ENCODE data around the gene DELE1.

DELE1 gene

DNA sequence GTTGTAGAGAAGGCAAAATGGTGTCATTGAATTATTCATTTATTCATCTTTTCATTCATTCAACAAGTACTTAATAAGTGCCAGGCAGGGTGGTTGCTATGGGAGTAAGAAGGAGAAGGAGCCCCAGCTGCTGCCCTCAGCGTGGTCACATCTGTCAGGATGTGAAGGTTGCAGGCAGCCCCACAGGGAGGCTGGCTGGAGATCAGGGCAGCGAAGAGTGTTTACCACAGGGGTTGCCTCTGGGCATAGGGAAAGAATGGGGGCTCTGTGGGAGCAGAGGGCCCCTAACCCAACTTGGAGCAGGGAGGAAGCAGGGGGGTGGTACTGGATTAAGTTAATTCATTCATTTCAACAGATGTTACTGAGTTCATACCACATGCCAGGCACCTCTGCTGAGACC, 28.3 kb downstream of the DELE1 start:
- in situ Hi-C loops (cut with MboI; ENCODE audit: low sequenced_read_pairs): loop anchor here (10.0 kb wide), 1 partner anchor 257 kb away; no protein-coding TSS in a partner anchor

DNA sequence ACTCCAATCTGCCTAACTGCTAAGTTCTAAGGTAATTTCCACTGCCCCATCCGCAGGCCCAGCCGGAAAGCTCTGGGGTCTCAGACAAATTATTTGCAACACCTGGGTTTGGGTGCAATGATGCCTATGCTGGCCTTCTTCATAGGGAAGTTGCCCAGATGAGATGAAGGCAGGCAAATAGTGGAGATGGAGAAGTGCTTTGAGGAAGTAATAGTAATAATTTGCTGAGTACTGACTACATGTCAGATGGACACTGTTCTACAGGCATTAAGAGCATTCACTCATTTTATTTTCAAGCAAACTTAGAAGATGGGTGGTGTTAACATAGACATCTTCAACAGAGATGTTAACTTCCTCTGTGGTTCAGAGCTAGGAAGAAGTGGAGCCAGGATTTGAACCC, 30.5 kb downstream of the DELE1 start:
- in situ Hi-C loops (cut with MboI; ENCODE audit: low sequenced_read_pairs): loop anchor here (10.0 kb wide), 1 partner anchor 259 kb away; no protein-coding TSS in a partner anchor

DNA sequence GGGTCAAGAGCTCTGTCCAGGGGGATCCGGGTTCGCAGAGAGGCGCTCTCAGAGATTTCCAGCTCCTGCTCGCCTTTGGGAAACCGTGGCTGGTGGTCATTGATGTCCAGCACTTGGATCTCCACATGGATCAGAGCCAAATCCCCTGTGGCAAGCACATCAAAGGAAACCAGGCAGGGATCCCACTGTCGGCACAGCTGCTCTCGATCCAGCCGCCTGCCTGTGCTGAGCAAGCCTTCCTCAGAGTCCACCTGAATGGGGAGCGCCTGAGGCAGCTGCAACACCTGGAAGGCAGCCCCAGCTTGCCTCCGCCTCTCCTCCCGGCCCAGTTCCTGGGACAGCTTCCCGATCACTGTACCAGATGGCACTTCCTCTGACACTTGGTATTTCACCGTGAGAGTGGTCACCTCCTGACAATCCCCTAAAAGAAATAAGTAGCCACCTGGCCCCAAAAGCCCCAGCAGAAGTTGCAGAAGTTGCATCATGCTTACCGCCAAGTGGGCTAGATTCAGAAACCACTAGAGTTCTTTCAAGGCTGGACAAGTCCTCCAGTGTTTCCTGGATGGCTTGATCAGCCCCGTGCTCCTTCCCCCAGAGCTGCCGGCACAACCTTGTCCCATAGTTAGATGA, 33.8 kb downstream of the DELE1 start:
- in situ Hi-C loops (cut with MboI; ENCODE audit: low sequenced_read_pairs): loop anchor here (10.0 kb wide), 1 partner anchor 263 kb away; no protein-coding TSS in a partner anchor

DNA sequence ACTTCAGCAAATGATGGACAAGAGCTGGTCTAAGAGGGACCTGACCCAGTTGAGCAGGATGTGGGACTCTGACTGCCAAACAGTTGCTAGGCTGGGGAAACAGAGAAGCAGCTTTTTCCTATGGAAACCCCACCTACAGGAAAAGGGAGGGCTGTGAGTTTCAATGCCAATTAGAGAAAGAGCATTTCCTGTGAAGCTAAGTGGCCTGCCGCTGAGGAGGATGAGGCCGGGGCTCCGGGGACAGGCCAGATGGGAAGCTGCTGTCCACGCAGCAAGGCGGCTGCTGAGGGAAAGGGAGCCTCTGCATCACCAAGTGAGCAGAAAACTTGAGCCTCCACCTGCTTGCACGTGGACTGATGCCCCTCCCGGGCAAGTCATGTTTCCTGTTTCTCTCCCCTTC, 34.4 kb downstream of the DELE1 start, which contains the start of gene PCDH12:
Gene PCDH12, minus strand, starts transcription at position 90 of the 400 bp plus-strand sequence. CDS start 351 bp downstream, outside the sequence.
- in situ Hi-C loops (cut with MboI; ENCODE audit: low sequenced_read_pairs): loop anchor here (10.0 kb wide), 1 partner anchor 263 kb away; no protein-coding TSS in a partner anchor

DNA sequence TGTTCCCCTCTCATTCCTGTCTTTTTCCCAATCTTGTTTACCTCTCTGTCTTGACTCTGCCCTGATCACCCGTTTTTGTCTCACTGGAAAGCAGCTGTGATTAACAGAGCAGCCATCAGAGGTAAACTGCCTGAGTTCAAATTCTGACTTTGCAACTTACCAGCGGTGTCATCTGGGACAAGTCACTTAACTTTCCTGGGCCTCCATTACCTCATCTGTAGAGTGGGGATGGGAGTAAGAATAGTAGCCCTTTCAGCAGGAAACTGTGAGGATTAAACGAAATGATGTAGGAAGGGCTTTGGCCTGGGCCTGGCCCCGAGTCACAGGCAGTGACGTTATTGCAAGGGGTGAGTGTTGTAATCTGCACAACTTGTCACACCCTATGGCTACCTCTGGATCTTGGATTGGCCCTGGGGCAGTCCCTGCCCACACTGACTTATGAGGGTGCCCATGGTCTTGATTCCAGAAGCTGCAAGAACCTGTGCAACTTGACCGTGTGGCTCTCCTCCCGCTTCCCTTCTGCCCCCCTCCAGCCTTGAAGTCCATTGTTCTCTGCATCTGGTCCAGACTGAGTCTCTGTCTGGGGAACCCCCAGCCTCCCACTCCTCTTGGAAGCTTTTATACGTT, 35.0 kb downstream of the DELE1 start:
- in situ Hi-C loops (cut with MboI; ENCODE audit: low sequenced_read_pairs): loop anchor here (10.0 kb wide), 1 partner anchor 264 kb away; no protein-coding TSS in a partner anchor

DNA sequence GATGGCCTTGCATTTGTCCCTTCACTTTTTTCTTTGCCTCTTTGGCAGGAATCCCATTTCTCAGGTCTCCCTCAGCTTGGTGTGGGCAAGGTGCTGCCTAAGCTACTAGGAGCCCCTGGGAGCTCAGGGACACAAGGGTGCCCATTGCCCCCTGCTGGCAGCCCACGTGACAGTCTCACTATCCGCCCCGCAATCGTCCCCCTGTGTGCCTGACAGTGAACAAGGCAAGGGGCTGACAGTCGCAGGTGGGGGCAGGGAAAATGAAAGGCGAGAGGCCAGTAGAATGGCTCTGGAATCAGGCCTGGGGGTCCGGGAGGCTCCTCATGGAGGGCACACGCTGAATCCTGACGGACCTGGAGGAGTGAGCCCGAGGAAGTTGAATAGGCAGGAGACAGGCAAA, 36.3 kb downstream of the DELE1 start:
- in situ Hi-C loops (cut with MboI; ENCODE audit: low sequenced_read_pairs): no loop called here

DNA sequence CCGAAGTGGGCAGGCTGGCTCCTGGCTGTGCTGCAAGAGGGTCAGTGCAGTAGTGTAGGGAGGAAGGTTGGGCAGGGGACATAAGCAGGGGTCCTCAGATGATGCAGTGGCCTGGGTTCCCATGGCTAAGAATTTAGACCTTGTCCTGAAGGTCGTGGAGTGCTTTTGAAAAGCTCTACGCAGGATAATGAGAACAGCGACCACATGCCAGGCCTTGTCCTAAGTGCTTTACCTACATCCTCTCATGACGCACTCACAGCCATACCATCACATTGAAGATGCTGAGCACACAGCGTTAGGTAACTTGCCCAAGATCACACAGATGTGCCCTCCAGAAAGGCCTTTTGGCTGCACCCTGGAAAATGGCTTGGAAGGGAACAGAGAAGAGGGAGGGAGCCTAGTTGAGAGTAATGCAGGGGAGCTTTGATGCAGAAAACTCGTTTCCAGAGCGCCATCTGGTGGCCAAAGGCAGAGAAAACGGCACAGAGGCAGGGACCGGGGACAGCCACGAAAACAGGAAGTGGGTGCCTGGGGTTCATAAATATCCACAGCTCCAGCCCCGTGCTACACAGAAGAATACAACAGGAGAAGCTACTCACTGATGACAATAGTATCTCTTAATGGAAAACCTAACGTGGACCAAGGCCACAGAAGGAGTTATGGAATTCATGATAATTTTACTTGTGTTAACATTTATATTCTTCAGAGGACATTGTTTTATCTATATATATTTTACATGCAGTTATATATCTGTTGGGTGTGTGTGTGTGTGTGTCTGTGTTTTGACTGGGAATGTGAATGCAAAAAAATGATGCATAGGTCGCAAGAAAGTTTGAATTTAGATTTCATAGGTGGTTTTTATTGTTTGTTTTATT, 37.0 kb downstream of the DELE1 start:
- in situ Hi-C loops (cut with MboI; ENCODE audit: low sequenced_read_pairs): no loop called here

DNA sequence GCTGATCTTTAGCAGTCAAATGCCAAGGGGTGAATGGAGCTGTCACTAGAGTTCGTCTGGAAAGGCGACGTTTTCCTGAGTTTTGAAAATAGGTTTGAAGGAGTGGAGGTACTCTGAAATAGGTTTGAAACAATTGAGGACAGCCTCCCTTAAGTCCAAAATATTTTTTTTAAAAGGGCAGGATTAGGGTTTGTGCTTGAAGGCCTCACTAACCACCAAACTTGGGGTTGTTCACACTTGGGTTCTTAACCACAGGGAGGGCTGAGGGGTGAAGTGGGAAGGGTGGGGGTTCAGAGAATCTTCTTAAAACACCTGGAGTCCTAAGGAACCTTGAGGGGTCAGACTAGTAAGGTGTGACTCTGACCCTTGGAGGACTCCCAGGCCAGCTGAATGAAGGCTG, 37.8 kb downstream of the DELE1 start:
- in situ Hi-C loops (cut with MboI; ENCODE audit: low sequenced_read_pairs): no loop called here

DNA sequence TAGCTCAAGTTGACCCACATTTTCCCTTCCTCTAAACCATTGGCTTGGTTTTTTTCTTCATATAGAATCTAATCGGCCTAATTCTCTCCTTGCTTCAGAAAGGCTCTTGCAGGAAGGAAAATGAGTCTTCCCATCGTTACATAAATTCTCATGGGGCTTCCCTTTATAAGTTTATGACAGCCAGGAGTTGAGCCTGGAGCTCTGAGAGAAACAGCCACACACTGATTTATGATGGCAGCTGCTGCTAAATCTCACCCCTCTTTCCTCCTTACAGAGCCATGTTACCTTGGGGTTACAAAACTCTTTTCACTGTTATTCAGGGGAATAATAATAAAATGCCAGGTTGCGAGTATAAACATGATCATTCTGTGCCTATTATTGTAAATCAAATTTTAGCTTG, 40.0 kb downstream of the DELE1 start:
- in situ Hi-C loops (cut with MboI; ENCODE audit: low sequenced_read_pairs): no loop called here

DNA sequence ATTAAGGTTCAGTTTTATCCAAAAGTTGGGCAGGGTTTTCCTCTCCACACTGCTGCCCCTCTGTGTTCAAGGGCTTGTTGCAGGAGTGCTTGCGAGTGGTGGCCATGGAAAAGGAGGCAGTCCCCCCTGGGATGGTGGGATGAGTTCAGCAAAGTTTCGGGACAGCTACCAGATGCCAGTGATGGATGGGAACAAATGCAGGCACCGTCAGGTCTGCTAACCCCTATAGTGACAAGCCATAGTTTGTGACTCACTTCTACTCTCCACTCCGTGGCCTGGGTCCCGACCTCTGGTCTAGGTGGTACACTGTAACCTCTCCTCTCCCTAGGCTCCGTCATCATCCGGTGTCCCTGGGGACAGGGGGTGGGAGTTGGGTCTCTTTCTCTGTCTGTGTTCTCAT, 41.4 kb downstream of the DELE1 start:
- in situ Hi-C loops (cut with MboI; ENCODE audit: low sequenced_read_pairs): no loop called here

DNA sequence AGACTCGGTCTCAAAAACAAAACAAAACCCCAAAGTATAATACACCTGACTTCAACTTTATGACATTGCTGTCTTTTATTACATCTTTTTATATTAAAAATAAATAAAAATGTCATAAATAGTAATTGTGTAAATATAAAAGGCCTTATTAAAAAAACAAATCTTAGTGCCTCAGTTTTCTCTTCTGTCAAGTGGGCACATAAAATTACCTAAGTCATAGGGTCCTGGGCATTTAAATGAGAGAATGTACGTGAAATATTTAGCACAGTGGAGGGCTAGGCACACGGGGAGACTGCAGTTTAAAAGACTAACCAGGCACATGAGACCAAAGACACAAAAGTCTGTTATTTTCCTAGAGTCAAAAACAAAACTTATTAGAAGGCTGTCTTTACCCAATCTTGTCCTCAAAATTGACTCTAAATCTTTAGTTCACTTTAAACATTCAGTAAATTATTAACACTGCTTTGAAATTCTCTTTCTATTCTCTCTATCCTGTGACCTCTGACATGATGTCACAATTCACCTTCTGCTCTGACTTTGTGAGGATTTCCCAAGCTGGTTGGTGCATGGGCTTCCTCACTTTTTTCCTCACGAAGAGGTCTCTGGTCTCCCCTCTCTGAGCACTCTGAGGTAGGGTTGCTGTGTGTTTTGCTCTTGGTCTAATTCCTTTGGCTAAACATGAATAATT, 42.7 kb downstream of the DELE1 start:
- in situ Hi-C loops (cut with MboI; ENCODE audit: low sequenced_read_pairs): no loop called here

DNA sequence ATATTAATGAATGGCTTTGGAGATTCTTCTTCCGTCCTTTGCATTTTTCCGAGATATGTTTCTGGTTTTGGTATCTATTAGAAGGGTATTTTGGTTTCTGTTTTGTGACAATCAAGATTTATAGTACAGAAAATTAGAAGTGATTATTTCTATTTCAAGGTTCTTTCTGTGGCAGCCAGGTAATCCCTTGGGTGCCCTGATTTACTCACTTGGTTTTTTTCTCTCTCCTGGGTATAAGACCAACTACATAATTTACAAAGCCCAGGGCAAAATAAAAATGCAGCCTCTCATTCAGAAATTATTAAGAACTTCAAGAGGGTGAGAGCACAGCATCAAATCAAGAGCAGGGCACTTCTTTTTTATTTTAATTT, 43.3 kb downstream of the DELE1 start:
- in situ Hi-C loops (cut with MboI; ENCODE audit: low sequenced_read_pairs): no loop called here

DNA sequence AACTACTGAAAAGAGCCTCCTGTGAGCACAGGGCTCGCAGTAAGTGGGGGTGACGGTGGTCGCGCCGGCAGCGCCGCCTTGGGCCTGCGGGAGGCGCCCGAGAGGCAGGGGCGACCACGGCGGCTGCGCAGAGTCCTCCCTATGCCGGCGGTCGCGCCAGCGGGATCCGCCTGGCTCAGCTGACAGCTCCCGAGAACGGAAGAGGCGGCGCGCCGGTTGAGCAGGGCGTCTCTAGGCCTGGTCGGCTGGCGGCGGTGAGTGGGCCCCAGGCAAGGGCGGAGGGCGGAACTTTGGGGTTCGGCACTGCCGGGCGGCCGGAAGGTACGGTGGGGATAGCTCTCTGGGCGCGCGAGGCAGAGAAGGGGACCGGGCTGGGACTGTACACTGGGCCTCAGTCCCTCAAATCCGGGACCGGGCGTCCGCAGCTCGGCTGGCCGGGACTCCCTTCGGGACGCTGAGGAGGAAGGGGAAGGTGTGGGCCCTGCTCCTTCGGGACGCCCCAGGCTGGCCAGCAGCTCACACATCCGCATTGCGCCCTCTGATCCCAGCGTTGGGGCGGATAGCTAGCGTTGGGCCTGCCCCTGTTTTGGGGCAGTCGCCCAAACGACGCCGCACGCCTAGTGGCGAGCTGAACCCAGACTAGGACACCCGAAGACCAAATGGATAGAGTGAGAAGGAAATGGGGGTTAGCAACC, 45.4 kb downstream of the DELE1 start, which contains the start of gene RNF14:
Gene RNF14, plus strand, starts transcription at position 192 of the 695 bp plus-strand sequence. CDS start 4,484 bp downstream, outside the sequence.
- in situ Hi-C loops (cut with MboI; ENCODE audit: low sequenced_read_pairs): no loop called here

DNA sequence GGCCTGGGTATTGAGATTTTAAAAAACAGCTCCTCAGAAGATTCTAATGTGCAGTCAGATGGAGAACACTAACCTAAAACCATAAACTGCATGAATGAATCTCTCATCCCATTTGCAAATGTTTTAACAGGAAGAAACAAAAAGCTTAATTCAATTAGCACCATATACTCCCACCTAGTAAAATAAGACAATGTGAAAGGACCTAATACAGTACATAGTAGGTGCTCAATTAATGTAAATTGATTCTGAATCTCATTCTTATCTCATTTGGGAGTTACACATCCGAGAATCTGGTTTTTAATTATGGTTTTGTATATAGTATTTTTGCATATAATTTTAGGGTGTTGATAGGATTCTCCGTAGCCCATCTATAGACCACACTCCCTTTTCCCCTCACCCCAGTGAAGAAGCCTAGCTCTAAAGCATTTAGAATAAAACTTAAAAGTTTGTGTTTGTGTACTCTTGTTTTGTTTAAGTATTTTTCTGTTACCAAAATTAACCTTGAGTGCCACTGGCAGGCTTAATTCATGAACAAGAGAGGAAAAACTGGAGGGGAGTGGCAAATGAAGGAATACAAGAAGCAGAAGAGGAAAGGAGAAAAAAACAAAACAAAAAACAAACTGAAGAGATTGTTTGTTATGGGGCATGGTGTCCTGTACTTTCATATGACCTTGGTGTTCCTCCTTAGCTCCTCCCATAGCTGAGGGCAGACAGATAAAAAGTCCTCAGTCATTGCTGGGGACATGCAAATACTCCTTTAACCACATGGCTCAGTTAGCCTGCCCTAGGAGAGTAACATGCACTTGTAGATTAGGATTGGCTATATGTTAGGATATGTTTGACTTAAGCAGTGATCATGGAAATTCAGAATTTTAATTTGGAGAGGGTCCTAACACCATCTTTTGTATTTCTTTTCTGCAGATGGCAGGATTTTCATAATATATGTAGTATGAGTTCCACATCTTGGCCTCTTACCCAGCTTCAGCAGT, 46.4 kb downstream of the DELE1 start:
- in situ Hi-C loops (cut with MboI; ENCODE audit: low sequenced_read_pairs): no loop called here

DNA sequence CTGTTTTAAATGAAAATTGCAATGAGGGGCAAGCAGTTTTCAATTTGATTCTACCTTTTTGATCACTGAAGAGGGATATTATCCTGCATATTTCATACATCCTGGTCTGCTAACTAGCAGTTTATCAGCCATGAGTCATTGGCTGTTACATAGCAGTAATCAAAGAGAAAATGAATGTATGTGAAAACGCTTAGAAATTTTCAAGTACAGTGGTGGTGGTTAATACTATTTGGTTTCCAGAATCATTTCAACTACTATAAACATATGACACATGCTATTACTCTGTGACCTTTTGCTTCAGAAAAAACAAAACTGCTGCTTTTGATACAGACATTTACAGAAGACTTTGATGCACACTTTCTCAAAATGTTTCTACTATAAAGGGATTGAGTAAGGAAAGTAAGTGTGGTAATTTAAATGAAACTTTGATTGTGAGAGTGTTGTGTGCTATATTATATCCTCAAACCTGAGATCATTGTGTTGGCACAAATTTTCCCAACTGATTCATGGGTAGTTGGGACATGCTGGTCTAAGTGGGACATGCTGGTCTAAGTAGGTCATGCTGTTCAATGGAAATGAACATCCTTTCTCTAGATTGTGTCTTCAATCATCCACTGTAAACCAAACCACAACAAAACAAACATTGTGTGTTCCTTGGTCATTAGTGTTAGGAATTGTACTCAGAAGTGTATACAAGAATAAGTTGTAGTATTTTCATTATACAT, 50.4 kb downstream of the DELE1 start:
- in situ Hi-C loops (cut with MboI; ENCODE audit: low sequenced_read_pairs): no loop called here

DNA sequence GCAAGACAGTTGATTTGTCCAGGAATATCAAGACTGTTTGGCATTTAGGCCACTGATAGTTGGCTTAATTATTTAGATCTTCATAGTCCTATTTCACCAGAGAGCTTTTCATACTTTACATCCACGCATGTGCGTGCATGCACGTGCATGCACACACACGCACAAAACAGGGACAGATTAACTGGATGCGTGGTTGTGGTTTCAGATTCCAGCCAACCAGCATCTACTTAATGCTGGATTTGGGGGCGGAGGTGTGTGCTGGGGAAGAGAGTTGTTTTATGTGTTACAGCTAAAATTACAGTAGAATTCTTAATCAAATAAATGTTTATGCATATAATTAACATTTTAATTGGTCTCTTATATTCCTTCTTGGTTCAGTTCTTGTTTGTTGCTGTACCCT, 52.5 kb downstream of the DELE1 start:
- in situ Hi-C loops (cut with MboI; ENCODE audit: low sequenced_read_pairs): loop anchor here (25.0 kb wide), 1 partner anchor 711 kb away; the partner anchor contains the start of gene FGF1

DNA sequence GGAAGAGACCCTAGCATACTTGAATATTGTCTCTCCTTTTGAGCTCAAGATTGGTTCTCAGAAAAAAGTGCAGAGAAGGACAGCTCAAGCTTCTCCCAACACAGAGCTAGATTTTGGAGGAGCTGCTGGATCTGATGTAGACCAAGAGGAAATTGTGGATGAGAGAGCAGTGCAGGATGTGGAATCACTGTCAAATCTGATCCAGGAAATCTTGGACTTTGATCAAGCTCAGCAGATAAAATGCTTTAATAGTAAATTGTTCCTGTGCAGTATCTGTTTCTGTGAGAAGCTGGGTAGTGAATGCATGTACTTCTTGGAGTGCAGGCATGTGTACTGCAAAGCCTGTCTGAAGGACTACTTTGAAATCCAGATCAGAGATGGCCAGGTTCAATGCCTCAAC, 54.7 kb downstream of the DELE1 start:
- in situ Hi-C loops (cut with MboI; ENCODE audit: low sequenced_read_pairs): loop anchor here (25.0 kb wide), 1 partner anchor 709 kb away; the partner anchor contains the start of gene FGF1

DNA sequence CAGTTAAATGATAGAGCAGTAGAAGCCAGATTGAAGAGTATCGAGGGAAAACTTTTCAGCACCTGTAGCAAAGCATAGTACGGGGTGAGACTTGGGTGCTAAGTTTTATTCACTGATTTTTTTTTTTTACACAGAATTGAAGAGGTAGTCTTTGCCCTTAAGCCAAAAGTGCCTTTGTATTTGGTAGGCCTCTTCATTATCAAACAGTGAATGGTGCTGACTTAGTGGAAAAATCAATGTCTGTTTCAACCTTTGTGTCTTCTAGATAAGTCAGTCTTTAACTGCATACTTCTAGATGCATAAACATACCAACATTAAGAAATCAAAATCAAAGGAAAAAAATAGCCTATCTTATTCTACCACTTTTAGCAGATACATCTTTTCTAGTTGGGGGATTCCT, 59.0 kb downstream of the DELE1 start:
- in situ Hi-C loops (cut with MboI; ENCODE audit: low sequenced_read_pairs): loop anchor here (25.0 kb wide), 1 partner anchor 705 kb away; the partner anchor contains the start of gene FGF1

Measured in HL-60/S4 (cell line).